AG04449 (cell line): ENCODE data around the gene GAR1.

ENCODE experiments used
- CTCF ChIA-PET: fragments of 350-600 bp; formaldehyde crosslinking; extraction: SDS; loops from one replicate; lab custom pipeline; 2021; ENCODE audit warnings: antibody characterized with exemption; lab: Yijun Ruan, JAX
- POLR2A ChIA-PET: fragments of 400-600, 350-600 bp; formaldehyde crosslinking; extraction: SDS; loops from one replicate; lab custom pipeline; 2020; ENCODE audit warnings: antibody characterized with exemption, inconsistent platforms; lab: Yijun Ruan, JAX
- DNase-seq: peaks from one replicate; pipeline ENCODE4 v3.0.0-alpha.2; 2010; ENCODE audit warnings: low read depth, low spot score
- H3K4me3 ChIP-seq: 2 replicates; pipeline ENCODE4 v1.5.1; 2011; ENCODE audit warnings: low read depth, mild to moderate bottlenecking, control low read depth, low read length
- CTCF ChIP-seq: IDR thresholded peaks from one replicate; pipeline ENCODE4 v1.5.1; 2011; ENCODE audit warnings: mild to moderate bottlenecking, moderate library complexity, low read length, control low read depth, inconsistent platforms; ENCODE audit not compliant: insufficient read depth; ENCODE audit errors: missing control alignments

The GAR1 gene

DNA sequence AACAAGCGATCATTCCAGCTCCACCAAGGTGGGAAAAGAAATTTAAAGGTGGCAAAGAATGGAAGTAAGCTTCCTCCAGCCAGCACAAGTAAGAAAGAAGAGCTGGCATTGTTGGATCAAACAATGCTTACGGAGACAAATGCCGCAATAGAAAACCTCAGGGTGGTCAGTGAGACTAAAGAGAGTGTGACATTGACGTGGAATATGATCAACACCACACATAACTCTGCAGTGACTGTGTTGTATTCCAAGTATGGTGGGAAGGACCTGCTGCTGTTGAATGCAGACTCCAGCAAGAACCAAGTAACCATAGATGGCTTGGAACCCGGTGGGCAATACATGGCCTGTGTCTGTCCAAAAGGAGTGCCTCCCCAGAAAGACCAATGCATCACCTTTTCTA, 54.5 kb downstream of the GAR1 start:
- H3K4me3 ChIP-seq: no peak overlapping the region
- CTCF ChIA-PET: no interaction called here
- TF ChIP-seq CTCF: no peak
- DNase-seq: no peak
- POLR2A ChIA-PET: no interaction called here

DNA sequence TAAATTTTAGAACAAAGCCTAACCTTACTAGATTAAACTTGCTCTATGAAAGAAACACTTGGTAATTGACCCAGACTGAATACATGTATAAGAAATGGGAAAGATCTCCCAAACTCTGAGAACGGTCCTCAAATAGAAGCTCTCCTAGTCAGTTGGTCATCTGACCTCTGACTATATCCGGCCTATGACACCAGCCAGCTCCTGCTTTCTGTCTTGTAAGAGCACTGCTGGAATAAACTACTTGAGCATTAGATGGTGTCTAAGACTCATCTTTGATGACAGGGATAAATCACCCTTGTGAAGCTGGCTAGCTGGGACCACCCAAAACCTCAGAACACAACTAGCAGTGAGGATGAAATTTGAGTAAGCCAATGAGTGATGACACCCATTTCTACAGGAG, 56.5 kb downstream of the GAR1 start:
- ChIA-PET POLR2A (no interaction called here), CTCF (no interaction called here)
- DNase-seq: no peak
- no peak overlapping the region for H3K4me3 ChIP-seq
- TF ChIP-seq CTCF: no peak

GRCh38 chr4:109872950-109873656, 57.5 kb downstream of the GAR1 start:
- no peak for TF ChIP-seq CTCF
- CTCF ChIA-PET: no interaction called here
- POLR2A ChIA-PET: no interaction called here
- no peak overlapping the region for H3K4me3 ChIP-seq
- no peak for DNase-seq

- POLR2A ChIA-PET: no interaction called here
- H3K4me3 ChIP-seq: no peak overlapping the region
- no peak for TF ChIP-seq CTCF
- DNase-seq: no peak
- CTCF ChIA-PET: no interaction called here
Measured at GRCh38 chr4:109873791-109874514, 58.4 kb downstream of the GAR1 start.
